NCI-H1105 treated with DMSO at 0.1 percent for 48 hours (cell line): ENCODE measurements around the gene NAP1L4.
"Not testable (repeated sequence)": the region's sequence is repeated elsewhere in the genome, so short reads cannot be mapped to it uniquely, and the experiment has no call there.

Experiments used
- DNase-seq: peaks from one replicate; lab custom pipeline; 2025; lab: John Stamatoyannopoulos, UW

Gene NAP1L4

DNA sequence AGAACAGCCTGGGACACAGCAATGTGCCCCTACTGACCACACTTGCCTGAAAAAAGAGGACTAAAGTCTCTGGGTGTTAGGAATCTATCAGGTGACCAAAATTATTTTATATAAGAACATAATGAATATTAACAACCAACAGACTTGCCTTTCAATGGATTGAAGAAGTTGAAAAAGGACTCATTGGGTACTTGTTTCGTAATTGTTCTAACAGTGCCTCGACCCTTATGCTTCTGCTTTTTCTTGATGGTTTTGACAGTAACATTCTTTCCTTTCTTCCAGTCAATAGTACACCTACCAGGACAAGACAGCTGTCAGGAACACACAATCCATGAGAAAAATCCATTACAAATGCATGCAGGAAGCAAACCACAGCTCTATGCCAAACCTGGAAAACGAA lies 33.9 kb downstream of the NAP1L4 start:
- no peak for DNase-seq

DNA sequence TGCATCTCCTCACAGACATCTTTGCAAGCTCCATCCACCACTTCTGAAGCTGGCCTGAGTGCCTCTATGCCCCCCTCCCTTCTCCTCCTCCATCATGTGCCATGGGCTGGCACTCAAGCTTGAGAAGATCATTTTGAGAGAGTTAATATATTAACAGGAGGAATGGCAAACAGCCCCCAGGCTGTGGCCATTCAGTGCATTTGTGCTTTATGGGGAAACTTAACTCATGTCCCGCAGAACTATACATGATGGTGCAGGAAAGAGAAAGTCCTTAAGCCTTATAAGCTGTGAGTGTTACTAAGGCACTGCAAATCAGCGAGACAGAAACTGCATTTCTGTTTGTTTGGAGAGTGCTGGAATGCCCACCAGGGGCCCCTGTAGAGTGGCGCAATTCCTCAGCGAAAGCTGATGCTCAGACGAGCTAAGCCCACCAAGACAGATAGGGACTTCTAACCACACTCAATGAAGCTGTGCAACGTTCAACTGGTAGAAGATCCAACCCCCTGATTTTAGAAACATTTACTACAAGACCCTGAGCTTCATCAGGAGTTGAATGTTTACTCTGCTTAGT lies 36.1 kb downstream of the NAP1L4 start:
- DNase-seq, result no peak

DNA sequence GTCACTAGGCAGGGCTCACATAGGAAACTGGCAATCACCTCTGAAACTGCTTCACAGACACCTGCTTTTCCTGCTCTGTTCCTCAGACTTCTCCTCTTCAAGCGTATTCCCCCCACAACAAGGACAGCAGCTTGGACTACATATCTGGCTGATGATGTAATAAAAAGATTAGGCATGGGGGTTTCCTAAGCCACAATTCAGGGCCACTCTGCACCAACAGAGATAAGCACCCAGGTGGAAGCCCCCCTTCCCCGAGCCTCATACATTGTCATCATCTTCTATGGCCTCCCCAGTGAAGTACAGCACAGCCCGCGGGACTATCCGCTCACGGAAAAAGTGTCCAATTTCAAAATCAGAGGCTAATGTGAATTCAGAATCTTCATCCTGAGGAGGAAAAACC lies 37.9 kb downstream of the NAP1L4 start:
- no peak for DNase-seq

DNA sequence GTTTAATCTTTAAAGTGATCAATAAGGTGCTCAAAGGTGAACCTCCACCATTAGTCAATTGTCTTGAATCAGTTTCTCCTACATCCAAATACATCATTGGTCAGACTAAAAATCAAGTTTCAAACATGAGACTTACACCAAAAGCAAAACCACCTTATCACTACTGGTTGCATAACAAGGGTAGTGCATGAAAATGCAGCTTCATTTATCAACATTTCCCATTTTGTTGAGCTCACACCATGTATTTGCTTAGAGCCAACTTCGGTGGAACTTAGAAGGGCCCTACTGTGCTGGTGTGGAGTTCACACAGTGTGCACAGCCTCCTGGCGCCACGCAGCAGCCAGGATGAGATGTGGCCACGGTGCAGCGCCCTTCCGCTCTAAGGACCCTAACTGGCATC lies 39.8 kb downstream of the NAP1L4 start:
- no peak for DNase-seq

DNA sequence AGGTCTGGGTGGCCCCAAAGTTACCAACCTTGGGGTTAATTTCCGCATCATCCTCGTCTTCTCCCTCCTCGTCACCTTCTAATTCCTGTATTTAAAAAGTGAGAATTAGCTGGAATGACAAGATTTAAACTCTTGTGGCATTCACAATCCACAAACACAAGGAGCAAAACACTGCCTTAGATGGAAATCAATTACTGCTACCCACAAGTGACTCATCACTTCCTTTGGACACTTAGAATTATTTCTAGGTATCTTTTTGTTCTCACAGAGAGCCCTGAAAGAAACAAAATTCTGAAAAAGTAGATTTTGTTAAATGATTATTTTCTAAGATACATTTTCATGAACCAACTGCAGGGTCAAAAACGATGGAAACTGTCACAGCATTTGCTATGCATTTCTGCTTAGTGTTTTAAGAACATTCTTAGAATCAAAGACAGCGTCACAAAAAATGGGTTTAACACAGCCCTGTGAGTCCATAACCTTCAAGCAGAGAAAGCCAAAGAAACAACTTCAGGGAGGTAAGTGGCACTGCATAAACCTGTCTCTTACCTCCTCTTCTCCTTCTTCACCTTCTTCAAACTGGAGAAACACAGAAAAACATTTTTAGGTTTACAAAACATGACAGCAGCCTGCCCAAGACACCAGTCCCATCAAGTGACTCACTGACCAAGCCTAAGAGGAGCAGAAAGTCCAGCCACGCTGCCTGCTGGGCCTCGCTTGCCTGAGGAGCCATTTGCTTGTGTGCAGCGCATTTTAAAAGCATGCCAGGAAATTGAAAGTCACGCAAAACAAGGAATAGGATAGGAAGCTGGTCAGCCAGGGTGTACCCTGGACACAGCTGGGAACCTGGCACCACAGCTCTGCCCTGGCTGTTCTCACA lies 40.7 kb downstream of the NAP1L4 start:
- no peak for DNase-seq

DNA sequence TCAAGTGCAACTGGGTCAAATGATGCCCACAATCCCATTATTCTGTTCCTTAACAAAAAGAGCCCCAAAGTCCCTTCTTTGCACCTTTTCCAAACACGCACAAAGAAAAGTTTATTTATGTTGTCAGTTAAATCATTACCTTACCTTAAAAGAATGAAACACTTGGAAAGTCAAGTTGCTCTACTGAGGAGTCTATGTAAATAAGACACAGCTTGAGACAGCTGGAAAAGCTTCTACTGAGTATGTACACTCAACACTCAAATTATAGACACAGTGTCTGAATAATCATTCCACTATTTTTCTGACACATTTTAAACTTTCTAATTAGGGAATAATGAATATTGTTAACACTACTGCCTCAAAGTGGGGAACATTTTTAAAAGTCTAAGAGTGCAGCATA lies 41.3 kb downstream of the NAP1L4 start:
- DNase-seq, result no peak

DNA sequence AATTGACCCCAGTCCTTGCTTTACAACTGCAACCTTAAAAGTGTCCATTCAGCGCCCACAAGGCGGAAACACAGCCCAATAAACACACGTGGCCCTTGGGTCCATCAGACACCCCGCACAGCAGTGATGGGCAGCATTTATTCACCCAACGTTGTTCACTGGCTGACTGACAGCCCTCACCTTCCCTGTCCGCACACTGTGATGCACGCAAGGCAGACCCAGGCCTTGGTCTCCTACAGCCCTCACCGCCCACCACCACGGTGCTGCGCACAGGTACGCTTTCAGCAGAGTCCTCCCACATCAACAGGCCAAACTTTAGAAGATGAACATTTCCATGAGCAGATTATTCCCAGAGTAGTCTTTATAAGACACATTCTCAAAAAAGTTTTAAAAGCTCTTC lies 42.2 kb downstream of the NAP1L4 start:
- DNase-seq, result no peak

DNA sequence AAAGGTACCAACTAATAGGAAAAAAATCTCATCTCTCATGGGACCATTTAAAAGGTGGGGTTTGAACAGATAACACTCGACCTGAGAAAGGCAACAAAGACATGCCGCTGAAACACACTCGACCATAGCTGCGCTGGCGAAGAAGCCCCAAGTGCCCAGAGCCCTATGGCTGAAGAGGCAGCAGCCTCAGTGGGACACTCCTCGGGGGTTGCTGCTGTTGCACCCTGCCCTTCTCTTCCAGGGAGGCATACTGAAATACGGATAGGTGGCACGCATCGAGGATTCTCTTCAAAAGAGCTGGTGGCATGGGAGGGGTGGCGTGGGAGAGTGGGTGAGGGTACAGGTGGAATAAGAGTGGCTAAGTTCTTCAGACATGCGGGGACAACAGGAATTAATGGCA lies 44.4 kb downstream of the NAP1L4 start:
- DNase-seq, result no peak

DNA sequence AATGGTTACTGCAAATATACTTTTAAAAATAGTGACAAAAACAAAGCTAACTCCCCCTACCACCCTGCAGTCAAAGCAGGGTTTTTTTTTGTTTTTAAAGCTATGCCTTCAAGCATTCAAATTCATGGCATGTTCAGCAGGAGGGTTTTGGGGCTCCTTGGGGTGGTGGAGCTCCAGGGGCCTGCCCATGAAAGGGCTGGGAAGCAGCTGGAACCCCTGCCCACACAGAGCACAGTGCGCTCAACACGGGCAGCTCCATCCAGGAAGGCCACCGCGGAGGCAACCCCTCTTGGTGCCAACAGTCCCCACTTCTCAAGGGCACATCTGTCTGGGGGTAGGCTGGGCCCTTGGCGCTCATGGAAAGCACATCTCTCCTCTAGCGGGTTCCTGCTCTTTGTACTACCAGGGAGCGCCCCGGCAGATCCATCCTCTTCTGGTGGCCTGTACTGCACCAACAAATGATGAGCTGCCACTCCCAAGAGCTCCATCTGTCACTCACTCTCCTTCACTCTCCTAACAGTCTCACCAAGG lies 46.3 kb downstream of the NAP1L4 start:
- no peak for DNase-seq

DNA sequence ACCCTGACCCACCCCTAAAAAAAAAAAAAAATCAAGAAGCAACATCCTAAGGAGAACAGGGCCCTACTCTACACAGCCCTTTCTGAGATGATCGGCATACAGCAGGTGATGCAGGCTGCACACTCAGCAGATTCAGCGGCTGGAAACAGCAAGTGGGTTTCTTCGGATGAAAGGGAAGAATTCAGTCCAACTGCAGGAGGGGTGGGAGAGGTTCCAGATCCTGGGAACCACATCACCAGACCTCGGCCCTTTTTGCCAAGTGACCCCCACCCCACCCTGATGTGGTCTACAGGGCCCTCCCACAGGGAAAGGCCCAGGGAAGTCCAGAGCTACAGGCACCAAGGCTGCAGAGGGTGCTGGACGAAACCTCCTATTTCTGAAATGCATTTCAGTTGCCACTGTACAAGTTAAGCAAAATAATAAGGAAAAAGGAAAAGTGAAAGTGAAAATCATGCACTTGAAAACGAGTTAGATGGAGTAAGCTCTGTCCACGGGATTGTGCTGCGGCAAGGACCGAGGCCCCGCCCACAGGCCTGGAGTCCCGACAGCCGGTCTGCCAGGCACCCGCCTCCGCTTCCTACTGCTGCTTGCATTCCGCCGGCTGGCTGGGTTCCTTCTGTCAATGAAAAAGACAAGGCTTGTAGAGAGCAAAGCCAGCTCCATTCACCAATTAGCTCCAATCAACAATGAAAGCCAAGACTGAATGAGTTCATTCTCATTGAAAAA lies 46.9 kb downstream of the NAP1L4 start:
- no peak for DNase-seq

DNA sequence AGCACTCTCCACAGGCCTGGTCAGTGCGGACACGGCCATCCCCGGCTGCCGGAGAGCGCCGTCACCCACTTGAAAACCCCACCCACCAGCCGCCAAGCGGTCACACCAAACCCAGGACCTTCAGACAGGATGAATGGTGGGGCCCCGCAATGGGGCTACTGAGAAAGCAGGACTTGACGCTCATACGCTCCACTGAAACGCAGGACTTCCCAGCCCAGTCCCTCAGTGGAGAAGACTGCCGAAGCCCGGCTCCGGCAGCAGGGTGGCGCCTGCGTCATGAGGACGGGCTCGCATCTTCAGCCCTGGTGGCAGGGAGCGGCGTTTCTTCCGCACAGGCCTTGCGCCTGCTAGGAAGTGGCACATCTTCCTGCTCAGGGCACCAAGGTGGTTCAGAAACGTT lies 47.6 kb downstream of the NAP1L4 start:
- no peak for DNase-seq

DNA sequence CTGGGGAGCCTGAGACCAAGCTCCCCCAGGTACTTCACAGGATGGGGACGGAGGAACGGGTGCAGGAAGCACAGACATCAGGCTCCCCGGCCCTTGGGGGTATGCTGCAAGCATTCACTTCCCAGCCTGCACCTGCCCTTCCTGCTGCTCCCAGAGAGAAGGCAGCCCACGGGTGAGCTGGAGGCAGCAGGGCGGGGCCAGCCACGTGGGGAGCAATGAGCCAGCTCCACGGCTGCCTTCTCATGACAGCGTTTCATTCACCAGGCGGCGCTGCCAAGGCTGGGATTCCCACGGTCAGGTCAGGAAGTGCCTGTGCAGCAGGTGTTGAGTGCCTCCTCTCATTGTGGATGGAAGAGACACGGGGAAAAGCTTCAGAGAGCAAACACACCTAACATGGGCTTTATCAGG lies 48.4 kb downstream of the NAP1L4 start:
- DNase-seq, result peak; percentile 23

DNA sequence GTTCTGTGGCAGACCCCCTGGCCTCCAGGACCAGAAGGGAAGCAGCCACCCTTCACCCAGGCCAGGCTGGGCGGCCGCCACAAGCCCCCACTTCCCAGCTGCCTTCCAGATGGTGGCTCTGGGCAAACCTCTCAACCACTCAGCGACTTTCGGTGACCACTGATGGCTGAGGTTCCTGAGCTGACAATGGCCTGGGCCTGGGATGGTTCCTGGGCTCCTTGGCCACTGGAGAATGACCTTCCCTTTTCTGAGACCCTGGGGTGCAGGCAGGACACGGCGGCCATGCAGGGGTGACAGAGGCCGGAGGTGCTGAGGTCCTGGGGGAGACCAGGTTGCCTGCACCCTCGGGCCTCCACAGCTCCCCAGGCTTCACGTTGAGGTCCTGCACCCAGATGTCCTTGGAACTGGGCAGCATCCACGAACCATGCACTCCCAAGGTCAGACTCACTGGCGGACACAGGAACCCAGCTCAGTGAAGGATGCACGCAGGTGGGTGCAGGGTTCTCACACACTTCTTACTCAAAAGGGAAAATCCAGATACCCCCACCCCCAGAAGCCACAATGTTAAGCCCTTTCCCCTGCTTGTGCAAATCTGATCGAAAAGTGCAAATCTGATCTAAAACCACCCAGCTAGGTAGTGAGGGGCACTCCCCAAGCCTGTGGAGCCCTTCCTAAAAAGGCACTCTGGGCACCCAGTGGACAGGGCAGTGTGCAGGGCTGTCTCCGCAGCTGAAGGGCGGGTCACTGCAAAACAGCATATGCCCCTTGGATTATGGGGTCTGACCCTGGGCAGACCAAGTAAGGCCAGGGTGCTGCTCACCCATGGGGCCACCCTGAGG lies 49.0 kb downstream of the NAP1L4 start:
- DNase-seq, result no peak

DNA sequence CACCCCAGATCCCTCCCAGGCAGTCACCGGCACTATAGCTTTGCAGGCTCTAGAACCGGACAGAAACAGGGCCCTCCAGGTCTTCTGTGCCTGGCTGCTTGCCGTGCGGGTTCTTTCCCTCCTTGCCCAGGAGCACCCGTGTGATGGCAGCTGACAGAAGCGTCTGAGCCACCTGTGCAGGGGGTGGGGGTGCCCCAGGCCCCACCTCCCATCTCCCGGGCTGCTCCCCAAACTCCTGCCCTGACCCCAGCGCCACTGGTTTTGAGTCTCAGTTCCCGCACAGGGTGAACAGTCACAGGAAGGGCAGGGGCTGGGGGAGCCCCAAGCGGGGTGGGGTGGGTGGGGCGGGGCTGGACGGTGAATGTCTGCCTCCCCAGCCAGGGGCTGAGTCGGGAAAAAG lies 49.7 kb downstream of the NAP1L4 start:
- no peak for DNase-seq

DNA sequence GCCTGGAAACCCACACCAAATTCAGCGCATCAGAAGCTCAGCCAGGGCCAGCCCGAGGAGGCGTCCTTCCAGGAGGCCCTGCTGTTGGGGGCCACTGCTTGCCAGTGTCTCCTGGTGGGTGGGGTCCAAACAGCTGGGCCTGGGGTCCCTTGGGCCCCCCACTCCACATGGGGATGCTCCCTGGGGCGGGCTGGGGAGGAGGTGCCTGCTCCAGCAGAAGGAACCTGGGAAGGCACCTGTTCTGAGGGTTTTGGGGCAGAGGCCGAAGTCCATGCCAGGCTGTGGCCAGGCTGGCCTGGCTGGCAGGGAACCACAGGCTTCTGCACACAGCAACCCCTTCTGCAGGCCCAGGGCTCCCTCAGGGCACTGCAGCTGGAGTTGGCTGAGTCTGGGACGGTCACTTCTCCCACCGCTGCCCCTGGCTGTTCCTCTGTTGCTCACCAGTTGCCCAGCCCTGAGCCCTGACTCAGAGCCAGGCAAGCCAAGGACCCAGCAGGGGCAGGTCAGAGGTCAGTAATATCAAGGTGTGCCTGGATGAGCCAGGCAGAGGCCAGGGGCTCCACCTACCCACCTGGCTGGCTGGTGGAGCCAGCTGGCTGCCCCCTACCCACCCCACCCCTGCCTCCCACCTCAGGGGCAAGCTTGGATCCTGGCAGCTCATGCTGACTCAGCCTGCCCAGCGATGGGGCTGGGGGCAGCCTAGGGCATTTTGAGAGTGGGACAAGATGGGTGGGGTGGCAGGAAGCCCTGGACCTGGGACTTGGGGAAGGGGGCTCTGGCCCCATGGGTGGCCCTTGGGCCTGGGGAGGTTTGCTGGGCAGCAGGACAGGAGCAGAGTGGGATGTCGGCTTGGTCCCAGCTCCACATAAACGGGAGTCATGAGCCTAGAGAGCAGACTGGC lies 51.0 kb downstream of the NAP1L4 start:
- DNase-seq, result no peak

DNA sequence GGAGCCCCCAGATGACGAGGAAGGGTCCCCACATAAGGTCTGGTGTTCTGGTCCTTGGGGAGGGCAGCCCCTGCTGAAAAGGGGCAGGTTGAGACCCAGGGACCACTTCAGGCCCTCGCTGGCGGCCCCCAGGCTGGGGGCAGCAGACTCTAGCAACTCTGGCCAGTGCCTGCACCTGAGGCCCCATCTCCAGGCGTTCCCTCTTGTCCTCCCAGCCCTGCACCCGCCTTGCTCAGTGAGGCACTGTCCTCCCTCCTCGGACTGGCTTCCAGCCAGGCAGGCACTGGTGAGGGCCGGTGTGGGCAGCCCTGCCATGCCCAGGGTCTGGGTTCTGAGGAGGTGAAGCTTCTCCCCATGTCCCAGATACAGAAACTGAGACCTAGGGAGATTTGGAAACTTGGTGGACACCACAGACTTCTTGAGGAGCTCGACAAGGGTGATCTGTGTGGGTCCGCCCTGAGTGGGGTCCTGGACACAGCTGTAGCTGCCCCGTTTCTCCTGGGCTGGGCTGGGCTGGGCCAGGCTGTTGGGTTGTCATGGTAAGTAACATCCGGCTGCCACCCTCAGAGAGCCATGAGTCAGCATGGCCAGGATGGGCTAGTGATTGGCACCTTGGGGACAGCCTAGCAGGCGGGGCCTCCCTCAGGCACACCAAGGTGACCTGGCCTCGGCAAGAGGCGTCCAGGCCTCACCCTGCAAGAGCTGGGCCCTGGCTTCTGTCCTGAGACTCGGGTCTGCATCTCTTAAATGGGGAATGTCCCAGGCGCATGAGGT lies 51.8 kb downstream of the NAP1L4 start:
- DNase-seq, result no peak

DNA sequence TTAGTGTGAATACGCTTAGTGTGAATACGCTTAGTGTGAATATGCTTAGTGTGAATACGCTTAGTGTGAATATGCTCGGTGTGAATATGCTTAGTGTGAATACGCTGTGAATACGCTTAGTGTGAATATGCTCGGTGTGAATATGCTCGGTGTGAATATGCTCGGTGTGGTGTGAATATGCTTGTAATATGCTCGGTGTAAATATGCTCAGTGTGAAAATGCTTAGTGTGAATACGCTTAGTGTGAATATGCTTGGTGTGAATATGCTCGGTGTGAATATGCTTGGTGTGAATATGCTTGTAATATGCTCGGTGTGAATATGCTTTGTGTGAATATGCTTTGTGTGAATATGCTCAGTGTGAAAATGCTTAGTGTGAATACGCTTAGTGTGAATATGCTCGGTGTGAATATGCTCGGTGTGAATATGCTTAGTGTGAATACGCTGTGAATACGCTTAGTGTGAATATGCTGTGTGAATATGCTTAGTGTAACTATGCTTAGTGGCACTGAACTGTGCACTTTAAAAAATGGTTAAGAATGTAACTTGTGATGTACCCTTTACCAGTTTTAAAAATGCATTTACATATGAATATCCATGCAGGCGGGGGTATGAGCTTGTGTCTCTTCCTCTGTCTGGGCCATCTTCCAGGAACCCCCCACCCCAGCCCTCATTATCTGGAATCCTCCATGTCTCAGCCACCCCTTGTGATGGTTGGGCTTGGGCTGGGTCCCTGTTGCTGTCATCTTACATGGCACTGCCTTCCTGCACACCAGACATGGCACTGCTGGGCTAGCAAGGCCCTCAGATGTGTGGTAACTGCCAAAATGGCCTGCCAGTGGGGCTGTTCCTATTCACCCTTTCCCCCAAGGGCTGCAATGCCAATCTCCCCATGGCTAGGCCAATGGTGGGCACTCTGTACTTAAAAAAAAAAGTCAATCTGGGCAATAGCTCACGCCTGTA lies 53.4 kb downstream of the NAP1L4 start:
- not testable (repeated sequence) for DNase-seq

DNA sequence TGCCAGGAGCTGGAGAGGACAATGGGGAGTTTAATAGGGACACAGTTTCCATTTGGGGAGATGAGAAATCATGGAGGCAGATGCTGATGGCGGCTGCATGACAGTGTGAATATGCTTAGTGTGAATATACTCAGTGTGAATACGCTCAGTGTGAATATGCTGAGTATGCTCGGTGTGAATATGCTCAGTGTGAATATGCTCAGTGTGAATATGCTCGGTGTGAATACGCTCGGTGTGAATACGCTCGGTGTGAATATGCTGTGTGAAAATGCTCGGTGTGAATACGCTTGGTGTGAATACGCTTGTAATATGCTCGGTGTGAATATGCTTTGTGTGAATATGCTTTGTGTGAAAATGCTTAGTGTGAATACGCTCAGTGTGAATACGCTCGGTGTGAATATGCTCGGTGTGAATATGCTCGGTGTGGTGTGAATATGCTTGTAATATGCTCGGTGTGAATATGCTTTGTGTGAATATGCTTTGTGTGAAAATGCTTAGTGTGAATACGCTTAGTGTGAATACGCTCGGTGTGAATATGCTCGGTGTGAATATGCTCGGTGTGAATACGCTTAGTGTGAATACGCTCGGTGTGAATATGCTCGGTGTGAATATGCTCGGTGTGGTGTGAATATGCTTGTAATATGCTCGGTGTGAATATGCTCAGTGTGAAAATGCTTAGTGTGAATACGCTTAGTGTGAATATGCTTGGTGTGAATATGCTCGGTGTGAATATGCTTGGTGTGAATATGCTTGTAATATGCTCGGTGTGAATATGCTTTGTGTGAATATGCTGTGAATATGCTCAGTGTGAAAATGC lies 54.3 kb downstream of the NAP1L4 start:
- not testable (repeated sequence) for DNase-seq
